ENCODE results near the gene JAM2.

GRCh38 chr21:25700741-25701140 lies 61.7 kb downstream of the JAM2 start:
- TF ChIP-seq CTCF (IDR thresholded peaks at IDR 0.05; ENCODE audit: low read depth, low read length) (no peak), MAX (IDR thresholded peaks at IDR 0.05; ENCODE audit: low read depth, low read length) (no peak)

All from NB4 (cell line).